ENCODE data around the gene SH3RF3. TPM values are rescaled to one million over a fixed set of nuclear protein-coding genes. Genes with fewer than 3 reads are reported as not detected.

SH3RF3 gene
- total RNA-seq (10 to 100 TPM in 6 of 9 donors, 1 to 10 TPM in 2, under 1 TPM in 1; 0.72 to 19.1 (median 15.3) TPM), polyA plus RNA-seq (10 to 100 TPM in 2 of 3 donors, 1 to 10 TPM in 1; 4.2 to 14.2 (median 10.0) TPM)
- long read RNA-seq, donor 1 = 0 reads
- long read RNA-seq, donor 2 = 0 reads
- long read RNA-seq, donor 3 = 0 reads
- long read RNA-seq, donor 4, partial matches to known transcripts = 0 of 1 reads
- long read RNA-seq, donor 4, other reads (novel, unspliced or antisense) = 1 of 1 reads
- long read RNA-seq, donor 5, full-length matches to known transcripts = 5 of 26 reads
- long read RNA-seq, donor 5, partial matches to known transcripts = 18 of 26 reads
- long read RNA-seq, donor 5, other reads (novel, unspliced or antisense) = 3 of 26 reads
- long read RNA-seq, donor 6, partial matches to known transcripts = 1 of 4 reads
- long read RNA-seq, donor 6, other reads (novel, unspliced or antisense) = 3 of 4 reads
- long read RNA-seq, donor 7 = 0 reads
- long read RNA-seq, donor 8 = 0 reads
- long read RNA-seq, donor 9 = 0 reads
- long read RNA-seq, donor 10 = 0 reads

DNA sequence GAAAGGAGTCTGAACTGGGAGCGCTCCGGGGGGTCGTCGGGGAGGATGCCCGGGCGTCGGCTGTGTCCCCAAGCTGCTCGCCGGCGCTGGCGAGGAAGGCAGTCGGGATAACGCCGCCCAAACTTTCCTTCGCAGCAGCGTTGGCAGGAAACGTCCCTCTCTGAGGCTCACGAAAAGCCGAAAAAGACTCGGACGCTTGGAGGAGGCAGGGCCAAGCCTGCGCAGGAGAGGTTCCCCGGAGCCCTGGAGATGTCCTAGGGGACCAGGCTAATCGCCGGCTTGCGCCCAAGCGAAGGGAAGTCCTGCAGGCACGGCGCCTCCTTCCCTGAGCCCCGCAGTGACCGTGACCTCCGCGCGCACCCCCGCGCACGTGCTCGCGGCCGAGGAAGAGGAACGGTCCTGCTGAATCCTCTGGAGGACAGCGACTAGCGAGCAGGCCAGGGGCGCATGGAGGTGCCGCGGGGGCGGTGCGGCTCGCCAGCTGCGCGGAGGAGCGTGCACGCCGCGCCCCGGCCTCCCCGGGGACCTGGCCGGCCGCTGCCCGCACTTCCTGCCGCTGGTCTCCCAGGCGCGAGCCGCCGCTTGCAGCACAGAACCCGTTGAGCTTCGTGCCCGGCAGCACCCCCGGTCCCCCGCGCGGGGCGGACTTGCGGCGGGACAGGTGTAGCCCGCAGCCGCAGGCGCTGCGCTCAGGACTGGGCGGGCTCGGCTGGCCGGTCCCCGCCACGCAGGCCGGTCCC, at the start of gene SH3RF3:
TSS of gene SH3RF3 (plus strand) at position 590 of the 740 bp plus-strand sequence.
- Histone ChIP-seq H3K27ac (peak within 1 kb of the TSS in 4 of 5 donors; percentile 64 to 96 (median 80)), H3K27me3 (no peaks in the 10 kb centered on the region), H3K9me3 (replicated peaks in 1 of 3) (no peaks in the 10 kb centered on the region), H3K4me3 (peak within 1 kb of the TSS; percentile 21 to 99 (median 52)), H3K4me1 (replicated peaks in 1 of 2) (peaks cover 8 to 35% of the 10 kb centered on the region in 2 donors), H3K36me3 (replicated peaks in 1 of 2) (no peaks in the 10 kb centered on the region)
- peak; percentile 64 to 81 (median 72) for DNase-seq
- WGBS, 4 donors = 0 to 2% (median 0%) methylated on average over 13 to 85 of the region's 85 CpGs
- peak in 1 of 2 donors; percentile 41 for TF ChIP-seq POLR2A (IDR thresholded peaks at IDR 0.05)
- TF ChIP-seq, protein P1, sequence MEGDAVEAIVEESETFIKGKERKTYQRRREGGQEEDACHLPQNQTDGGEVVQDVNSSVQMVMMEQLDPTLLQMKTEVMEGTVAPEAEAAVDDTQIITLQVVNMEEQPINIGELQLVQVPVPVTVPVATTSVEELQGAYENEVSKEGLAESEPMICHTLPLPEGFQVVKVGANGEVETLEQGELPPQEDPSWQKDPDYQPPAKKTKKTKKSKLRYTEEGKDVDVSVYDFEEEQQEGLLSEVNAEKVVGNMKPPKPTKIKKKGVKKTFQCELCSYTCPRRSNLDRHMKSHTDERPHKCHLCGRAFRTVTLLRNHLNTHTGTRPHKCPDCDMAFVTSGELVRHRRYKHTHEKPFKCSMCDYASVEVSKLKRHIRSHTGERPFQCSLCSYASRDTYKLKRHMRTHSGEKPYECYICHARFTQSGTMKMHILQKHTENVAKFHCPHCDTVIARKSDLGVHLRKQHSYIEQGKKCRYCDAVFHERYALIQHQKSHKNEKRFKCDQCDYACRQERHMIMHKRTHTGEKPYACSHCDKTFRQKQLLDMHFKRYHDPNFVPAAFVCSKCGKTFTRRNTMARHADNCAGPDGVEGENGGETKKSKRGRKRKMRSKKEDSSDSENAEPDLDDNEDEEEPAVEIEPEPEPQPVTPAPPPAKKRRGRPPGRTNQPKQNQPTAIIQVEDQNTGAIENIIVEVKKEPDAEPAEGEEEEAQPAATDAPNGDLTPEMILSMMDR (IDR thresholded peaks at IDR 0.05) = peak in 1 of 6 experiments; percentile 2
- intact Hi-C loops (cut with DNase I) = loop anchor here (5.0 to 10.0 kb wide), 4 partner anchors 204 to 384 kb away; no protein-coding TSS in a partner anchor

DNA sequence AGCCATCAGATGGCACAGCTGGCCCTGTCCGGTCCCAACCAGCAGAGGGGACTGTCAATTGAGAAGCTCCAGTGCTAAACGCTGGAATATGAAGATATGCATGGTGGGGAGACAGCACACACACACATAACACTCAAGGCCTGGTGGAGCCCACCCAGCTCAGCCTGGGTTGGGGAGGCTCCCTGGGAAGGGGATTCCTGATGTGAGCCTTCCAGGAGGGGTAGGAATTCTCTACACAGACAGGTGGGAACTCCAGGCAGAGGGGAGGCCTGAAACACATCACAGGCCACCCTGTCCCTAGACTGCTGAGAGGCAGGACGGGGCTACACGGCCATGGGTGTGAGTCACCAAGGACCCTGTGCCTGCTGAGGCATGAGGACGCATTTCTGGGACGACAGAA, 49.4 kb upstream of the SH3RF3 start:
- Histone ChIP-seq H3K36me3 (replicated peaks in 1 of 2) (no peaks in the 10 kb centered on the region), H3K27ac (no peak overlapping the region), H3K27me3 (no peaks in the 10 kb centered on the region), H3K4me3 (no peak overlapping the region), H3K9me3 (replicated peaks in 1 of 3) (no peaks in the 10 kb centered on the region), H3K4me1 (replicated peaks in 1 of 2) (no peaks in the 10 kb centered on the region)
- intact Hi-C loops (cut with DNase I) = no loop called here
- 61 to 82% (median 72%) methylated on average over 5 to 6 of the region's 6 CpGs for WGBS, 4 donors
- DNase-seq = no peak
- TF ChIP-seq, protein P1 (IDR thresholded peaks at IDR 0.05) = no peak
- no peak for TF ChIP-seq POLR2A (IDR thresholded peaks at IDR 0.05)

GRCh38 chr2:109080109-109080508, 48.9 kb upstream of the SH3RF3 start:
- Histone ChIP-seq H3K27ac (no peak overlapping the region), H3K9me3 (replicated peaks in 1 of 3) (no peaks in the 10 kb centered on the region), H3K4me1 (replicated peaks in 1 of 2) (no peaks in the 10 kb centered on the region), H3K36me3 (replicated peaks in 1 of 2) (no peaks in the 10 kb centered on the region), H3K4me3 (no peak overlapping the region), H3K27me3 (no peaks in the 10 kb centered on the region)
- intact Hi-C loops (cut with DNase I) = no loop called here
- WGBS, 4 donors = 65 to 80% (median 73%) methylated on average over 6 of the region's 6 CpGs
- DNase-seq = no peak
- TF ChIP-seq, protein P1 (IDR thresholded peaks at IDR 0.05) = no peak
- TF ChIP-seq POLR2A (IDR thresholded peaks at IDR 0.05) = no peak

DNA sequence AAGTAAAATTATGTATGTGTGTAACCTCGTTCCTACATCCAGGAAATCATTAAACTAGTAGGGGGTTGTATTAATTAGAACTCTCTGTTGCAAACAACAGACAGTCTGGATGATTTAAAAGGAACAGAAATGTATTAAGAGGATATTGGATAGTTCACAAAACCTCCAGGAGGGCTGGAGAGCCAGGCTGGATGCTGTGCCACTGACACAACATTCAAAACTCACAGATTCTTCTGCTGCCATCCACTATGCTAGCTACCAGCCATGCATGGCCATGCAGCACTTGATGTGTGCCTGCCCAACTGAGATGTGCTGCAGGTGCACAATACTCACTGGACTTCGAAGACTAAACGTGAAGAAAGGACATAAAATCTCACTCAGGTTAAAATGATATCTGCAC, 48.2 kb upstream of the SH3RF3 start:
- intact Hi-C loops (cut with DNase I) = no loop called here
- Histone ChIP-seq H3K9me3 (replicated peaks in 1 of 3) (no peaks in the 10 kb centered on the region), H3K27me3 (no peaks in the 10 kb centered on the region), H3K36me3 (replicated peaks in 1 of 2) (no peaks in the 10 kb centered on the region), H3K4me1 (replicated peaks in 1 of 2) (no peaks in the 10 kb centered on the region), H3K4me3 (no peak overlapping the region), H3K27ac (no peak overlapping the region)
- WGBS, 4 donors = 57 to 66% (median 64%) methylated on average over 3 of the region's 3 CpGs
- TF ChIP-seq, protein P1 (IDR thresholded peaks at IDR 0.05) = no peak
- no peak for TF ChIP-seq POLR2A (IDR thresholded peaks at IDR 0.05)
- no peak for DNase-seq

All from adrenal gland (tissue), 19 donors.